RCC 7860 (cell line): ENCODE measurements around the gene CLASP1.
"Not testable (repeated sequence)": the region's sequence is repeated elsewhere in the genome, so short reads cannot be mapped to it uniquely, and the experiment has no call there.

Experiments used
- DNase-seq: peaks from one replicate; pipeline ENCODE4 v3.0.0-alpha.2; 2015; ENCODE audit warnings: low spot score
- FAIRE-seq: peaks from 2 replicates; lab custom pipeline; 2012; peaks lifted over from hg19 to GRCh38; lab: Jason Lieb, UNC

Gene CLASP1

DNA sequence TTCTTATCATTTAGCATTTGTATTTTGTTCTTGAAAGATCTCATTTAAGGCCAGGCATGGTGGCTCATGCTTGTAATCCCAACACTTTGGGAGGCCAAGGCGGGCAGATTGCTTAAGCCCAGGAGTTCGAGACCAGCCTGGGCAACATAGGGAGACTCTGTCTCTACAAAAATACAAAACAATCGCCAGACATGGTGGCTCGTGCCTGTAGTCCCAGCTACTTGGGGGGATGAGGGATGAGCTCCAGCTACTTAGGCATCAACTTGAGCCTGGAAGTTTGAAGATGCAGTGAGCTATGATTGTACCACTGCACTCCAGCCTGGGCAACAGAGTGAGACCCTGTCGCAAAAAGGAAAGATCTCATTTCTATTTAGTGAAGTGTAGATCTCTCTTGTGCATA lies 351.4 kb downstream of the CLASP1 start:
- FAIRE-seq, DNase-seq: not testable (repeated sequence)

DNA sequence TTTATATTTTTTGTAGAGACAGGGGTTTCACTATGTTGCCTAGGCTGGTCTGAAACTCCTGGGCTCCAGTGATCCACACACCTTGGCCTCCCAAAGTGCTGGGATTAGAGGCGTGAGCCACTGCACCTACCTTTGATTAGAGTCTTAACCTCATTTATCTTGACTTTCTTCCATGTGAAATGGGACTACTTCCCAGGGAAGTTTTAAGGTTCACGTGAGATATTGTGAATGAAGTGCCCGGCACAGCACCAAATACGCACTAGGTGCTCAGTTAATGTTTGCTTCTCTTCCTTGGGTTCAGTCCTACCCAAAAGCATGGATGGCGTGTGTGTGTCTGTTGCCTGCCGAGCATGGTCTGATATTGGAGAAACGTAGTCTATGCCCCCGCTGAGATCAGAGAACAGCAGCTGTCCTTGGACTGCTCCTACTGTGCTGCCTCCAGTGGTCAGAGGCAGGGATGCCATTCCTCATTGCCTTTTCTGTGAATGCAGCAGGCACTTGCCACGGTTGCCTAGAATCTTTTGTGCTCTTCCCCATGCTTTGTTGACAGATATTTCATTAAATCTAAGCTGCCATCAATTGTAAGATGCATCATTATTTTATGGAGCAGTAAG lies 351.9 kb downstream of the CLASP1 start:
- no peak for DNase-seq

GRCh38 chr2:121295911-121296650 lies 353.2 kb downstream of the CLASP1 start:
- DNase-seq (no peak), FAIRE-seq (no peak)

More for the DNA sequence above, 351.9 kb downstream of the CLASP1 start:
- no peak for FAIRE-seq

DNA sequence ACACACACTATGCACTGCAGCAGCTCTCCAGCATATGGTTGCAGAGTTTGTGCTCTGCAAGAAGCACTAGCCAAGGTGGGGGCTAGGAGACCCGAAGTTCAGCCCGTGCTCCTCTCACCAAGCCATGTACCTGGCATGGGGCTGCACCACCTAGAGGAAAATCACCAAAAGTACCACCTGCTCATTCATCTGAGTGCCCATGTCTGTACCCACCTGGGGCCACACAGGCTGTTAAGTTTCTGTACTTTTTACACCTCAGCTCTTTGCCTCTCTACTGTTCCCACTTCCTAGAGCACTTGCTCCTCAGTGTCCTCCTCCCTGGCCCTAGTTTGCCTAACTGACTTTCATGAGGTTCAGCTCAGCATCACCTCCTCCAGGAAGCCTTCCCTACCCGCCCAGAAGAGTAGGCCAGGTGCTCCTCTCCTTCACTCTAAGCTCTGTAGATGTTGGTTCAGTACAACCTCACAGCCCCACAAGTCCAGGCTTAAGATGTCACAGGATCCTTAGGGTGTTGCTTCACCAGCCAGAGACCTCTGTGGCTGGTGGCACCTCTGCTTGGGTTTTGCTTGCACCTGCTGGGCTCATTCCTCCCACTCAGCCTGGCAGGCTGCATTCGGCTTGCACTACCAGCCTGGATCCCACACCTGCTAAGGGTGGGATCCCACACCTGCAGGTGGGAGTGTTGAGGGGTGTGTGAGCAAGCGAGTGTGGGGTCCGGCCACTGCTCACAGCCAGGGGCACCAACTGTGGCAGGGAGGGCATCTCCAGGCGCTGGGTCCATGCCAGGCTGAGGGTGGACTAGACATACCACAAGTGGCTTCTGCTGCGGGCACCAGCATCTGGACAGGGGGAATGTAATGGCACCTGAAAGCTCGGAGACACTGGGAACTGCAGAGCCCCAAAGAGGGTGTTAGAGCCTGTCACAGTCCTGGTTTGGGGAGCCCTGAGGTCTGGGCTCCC lies 354.1 kb downstream of the CLASP1 start:
- no peak for DNase-seq
- no peak for FAIRE-seq

- no peak for FAIRE-seq
- DNase-seq = no peak
Measured at GRCh38 chr2:121293450-121294325, 355.6 kb downstream of the CLASP1 start.

DNA sequence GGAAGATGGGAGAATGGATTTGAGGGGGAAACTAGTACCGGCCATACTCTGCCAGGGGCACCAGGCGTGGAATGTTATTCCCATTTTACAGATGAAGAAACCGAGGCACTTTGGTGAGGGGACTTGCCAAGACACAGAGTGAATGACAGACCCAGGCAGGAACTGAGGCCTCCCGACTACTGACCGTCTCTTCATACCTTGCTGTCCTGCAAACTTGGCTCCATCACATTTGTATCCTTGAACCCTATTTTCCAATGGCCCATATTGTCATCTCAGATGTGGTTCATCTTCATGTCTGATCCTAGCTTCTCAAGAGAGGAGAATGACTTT lies 358.0 kb downstream of the CLASP1 start:
- DNase-seq = no peak
- FAIRE-seq = no peak

- DNase-seq (no peak), FAIRE-seq (no peak)
Measured at GRCh38 chr2:121289271-121289670, 360.0 kb downstream of the CLASP1 start.

DNA sequence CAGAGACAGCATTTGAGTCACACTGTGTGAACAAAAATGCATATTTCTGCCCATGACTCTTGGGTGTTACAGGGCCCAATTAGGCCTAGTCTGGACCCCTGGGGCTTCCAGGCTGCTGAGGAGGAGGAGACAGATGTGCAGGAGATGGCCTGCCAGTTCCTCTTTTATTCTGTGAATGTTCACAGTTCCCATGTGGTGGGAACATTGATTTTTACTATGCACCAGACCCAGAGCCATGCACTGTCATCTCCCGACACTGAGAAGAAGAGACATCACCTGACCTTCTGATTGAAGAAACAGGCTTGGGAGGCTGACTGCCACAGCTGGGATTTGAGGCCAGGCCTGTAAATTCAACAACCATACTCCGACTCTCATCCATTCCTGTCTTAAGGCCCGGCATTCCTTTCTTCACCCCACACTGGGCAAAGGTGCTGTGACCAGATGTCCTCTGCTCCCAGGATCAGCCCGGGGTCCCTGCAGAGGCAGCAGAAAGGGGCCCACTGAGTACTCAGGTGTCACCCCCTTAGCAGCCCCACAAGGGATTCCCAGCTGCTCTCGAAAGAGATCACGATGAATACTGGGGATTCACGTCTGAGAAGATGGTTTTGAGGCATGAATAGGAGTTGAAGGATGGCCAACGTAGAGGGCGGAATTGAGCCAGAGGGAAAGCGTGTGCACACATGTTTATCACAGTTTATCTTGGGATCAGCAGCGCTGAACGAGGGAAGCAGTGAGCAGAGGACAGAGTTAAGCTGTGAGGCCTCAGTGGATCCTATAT lies 360.6 kb downstream of the CLASP1 start:
- FAIRE-seq = no peak
- no peak for DNase-seq

GRCh38 chr2:121287956-121288355 lies 361.3 kb downstream of the CLASP1 start:
- DNase-seq (no peak), FAIRE-seq (no peak)
